Astrocyte of the spinal cord (primary cell): ENCODE results near the gene CYP2W1.

Source experiments
- DNase-seq: peaks from one replicate; pipeline ENCODE4 v3.0.0; 2011; ENCODE audit warnings: low read depth, low spot score
- H3K4me3 ChIP-seq: 2 replicates; pipeline ENCODE4 v1.5.1; 2011; ENCODE audit warnings: low read depth, mild to moderate bottlenecking, low read length, moderate library complexity
- CTCF ChIP-seq: IDR thresholded peaks from 2 replicates; pipeline ENCODE4 v1.5.1; 2012; ENCODE audit warnings: low read depth, mild to moderate bottlenecking, low read length, inconsistent platforms
- in situ Hi-C: cut with HindIII; loops from 2 replicates; pipeline ENCODE4 v1.10.0; 2017; ENCODE audit warnings: low sequenced_read_pairs

The CYP2W1 gene

GRCh38 chr7:952548-953441, 30.2 kb upstream of the CYP2W1 start:
- no peak overlapping the region for H3K4me3 ChIP-seq
- TF ChIP-seq CTCF: no peak
- in situ Hi-C loops: no loop called here
- DNase-seq: no peak

- H3K4me3 ChIP-seq: no peak overlapping the region
- DNase-seq: no peak
- in situ Hi-C loops: no loop called here
- TF ChIP-seq CTCF: no peak
Observed at GRCh38 chr7:953547-954327, 29.2 kb upstream of the CYP2W1 start.

GRCh38 chr7:954330-955238, 28.4 kb upstream of the CYP2W1 start, which contains the start of gene ADAP1:
ADAP1 (minus strand) TSS chr7:954680; CDS start chr7:954477, 203 bp downstream.
- no peak for DNase-seq
- no peak for TF ChIP-seq CTCF

GRCh38 chr7:956031-956430, 26.9 kb upstream of the CYP2W1 start:
- TF ChIP-seq CTCF: no peak
- in situ Hi-C loops: no loop called here
- no peak for DNase-seq
- no peak overlapping the region for H3K4me3 ChIP-seq

More at GRCh38 chr7:954330-955238, 28.4 kb upstream of the CYP2W1 start, which contains the start of gene ADAP1:
- in situ Hi-C loops: no loop called here
- H3K4me3 ChIP-seq: no peak within 1 kb of the TSS

GRCh38 chr7:957418-958220, 25.4 kb upstream of the CYP2W1 start:
- in situ Hi-C loops: no loop called here
- H3K4me3 ChIP-seq: no peak overlapping the region

More at GRCh38 chr7:957418-958220, 25.4 kb upstream of the CYP2W1 start:
- no peak for TF ChIP-seq CTCF
- DNase-seq: no peak
